Measurements from ENCODE around the gene PAPSS2. TPM values are rescaled to one million over a fixed set of nuclear protein-coding genes. Genes with fewer than 3 reads are reported as not detected.

PAPSS2 gene
- total RNA-seq, 1 donor from 2014 or later = 1.3 TPM

- DNase-seq (ENCODE audit: low read depth, low spot score) = no peak
- peaks cover 23% of the 10 kb centered on the region for H3K27me3 Mint-ChIP-seq (ENCODE audit: low read depth)
- H3K27ac Mint-ChIP-seq (ENCODE audit: unreplicated experiment) = no peak overlapping the region
- no peak overlapping the region for H3K4me3 Mint-ChIP-seq
- no peaks in the 10 kb centered on the region for H3K36me3 Mint-ChIP-seq (ENCODE audit: low read depth)
- no peaks in the 10 kb centered on the region for H3K4me1 Mint-ChIP-seq
- TF ChIP-seq CTCF (conservative IDR thresholded peaks at IDR 0.05) = no peak
- H3K9me3 Mint-ChIP-seq = no peaks in the 10 kb centered on the region
Measured at GRCh38 chr10:87652261-87652660, 7.4 kb upstream of the PAPSS2 start.

- Mint-ChIP-seq H3K27ac (ENCODE audit: unreplicated experiment) (no peak overlapping the region), H3K36me3 (ENCODE audit: low read depth) (no peaks in the 10 kb centered on the region), H3K9me3 (no peaks in the 10 kb centered on the region), H3K27me3 (ENCODE audit: low read depth) (peaks cover 38% of the 10 kb centered on the region), H3K4me3 (no peak overlapping the region), H3K4me1 (peaks cover 4% of the 10 kb centered on the region)
- TF ChIP-seq CTCF (conservative IDR thresholded peaks at IDR 0.05) = no peak
- DNase-seq (ENCODE audit: low read depth, low spot score) = no peak
Measured at GRCh38 chr10:87654212-87654611, 5.5 kb upstream of the PAPSS2 start.

GRCh38 chr10:87656431-87657072, 3.1 kb upstream of the PAPSS2 start:
- TF ChIP-seq CTCF (conservative IDR thresholded peaks at IDR 0.05) = peak; percentile 74
- Mint-ChIP-seq H3K27me3 (ENCODE audit: low read depth) (peaks cover 52% of the 10 kb centered on the region), H3K27ac (ENCODE audit: unreplicated experiment) (no peak overlapping the region), H3K9me3 (no peaks in the 10 kb centered on the region), H3K36me3 (ENCODE audit: low read depth) (no peaks in the 10 kb centered on the region), H3K4me3 (peak overlapping the region; percentile 76), H3K4me1 (peaks cover 15% of the 10 kb centered on the region)
- no peak for DNase-seq (ENCODE audit: low read depth, low spot score)

- H3K9me3 Mint-ChIP-seq = no peaks in the 10 kb centered on the region
- peaks cover 52% of the 10 kb centered on the region for H3K27me3 Mint-ChIP-seq (ENCODE audit: low read depth)
- no peak for DNase-seq (ENCODE audit: low read depth, low spot score)
- TF ChIP-seq CTCF (conservative IDR thresholded peaks at IDR 0.05) = no peak
- no peaks in the 10 kb centered on the region for H3K36me3 Mint-ChIP-seq (ENCODE audit: low read depth)
- no peak overlapping the region for H3K4me3 Mint-ChIP-seq
- peaks cover 15% of the 10 kb centered on the region for H3K4me1 Mint-ChIP-seq
- H3K27ac Mint-ChIP-seq (ENCODE audit: unreplicated experiment) = no peak overlapping the region
Measured at GRCh38 chr10:87657371-87657770, 2.3 kb upstream of the PAPSS2 start.

- no peaks in the 10 kb centered on the region for H3K36me3 Mint-ChIP-seq (ENCODE audit: low read depth)
- DNase-seq (ENCODE audit: low read depth, low spot score) = no peak
- peaks cover 15% of the 10 kb centered on the region for H3K4me1 Mint-ChIP-seq
- H3K27me3 Mint-ChIP-seq (ENCODE audit: low read depth) = peaks cover 47% of the 10 kb centered on the region
- TF ChIP-seq CTCF (conservative IDR thresholded peaks at IDR 0.05) = no peak
- no peak overlapping the region for H3K27ac Mint-ChIP-seq (ENCODE audit: unreplicated experiment)
- H3K4me3 Mint-ChIP-seq = peak overlapping the region; percentile 84
- H3K9me3 Mint-ChIP-seq = no peaks in the 10 kb centered on the region
Measured at GRCh38 chr10:87658321-87658795, 1.3 kb upstream of the PAPSS2 start.
